ENCODE results near the gene COL6A1. TPM values are rescaled to one million over a fixed set of nuclear protein-coding genes. Genes with fewer than 3 reads are reported as not detected.

The COL6A1 gene, protein sequence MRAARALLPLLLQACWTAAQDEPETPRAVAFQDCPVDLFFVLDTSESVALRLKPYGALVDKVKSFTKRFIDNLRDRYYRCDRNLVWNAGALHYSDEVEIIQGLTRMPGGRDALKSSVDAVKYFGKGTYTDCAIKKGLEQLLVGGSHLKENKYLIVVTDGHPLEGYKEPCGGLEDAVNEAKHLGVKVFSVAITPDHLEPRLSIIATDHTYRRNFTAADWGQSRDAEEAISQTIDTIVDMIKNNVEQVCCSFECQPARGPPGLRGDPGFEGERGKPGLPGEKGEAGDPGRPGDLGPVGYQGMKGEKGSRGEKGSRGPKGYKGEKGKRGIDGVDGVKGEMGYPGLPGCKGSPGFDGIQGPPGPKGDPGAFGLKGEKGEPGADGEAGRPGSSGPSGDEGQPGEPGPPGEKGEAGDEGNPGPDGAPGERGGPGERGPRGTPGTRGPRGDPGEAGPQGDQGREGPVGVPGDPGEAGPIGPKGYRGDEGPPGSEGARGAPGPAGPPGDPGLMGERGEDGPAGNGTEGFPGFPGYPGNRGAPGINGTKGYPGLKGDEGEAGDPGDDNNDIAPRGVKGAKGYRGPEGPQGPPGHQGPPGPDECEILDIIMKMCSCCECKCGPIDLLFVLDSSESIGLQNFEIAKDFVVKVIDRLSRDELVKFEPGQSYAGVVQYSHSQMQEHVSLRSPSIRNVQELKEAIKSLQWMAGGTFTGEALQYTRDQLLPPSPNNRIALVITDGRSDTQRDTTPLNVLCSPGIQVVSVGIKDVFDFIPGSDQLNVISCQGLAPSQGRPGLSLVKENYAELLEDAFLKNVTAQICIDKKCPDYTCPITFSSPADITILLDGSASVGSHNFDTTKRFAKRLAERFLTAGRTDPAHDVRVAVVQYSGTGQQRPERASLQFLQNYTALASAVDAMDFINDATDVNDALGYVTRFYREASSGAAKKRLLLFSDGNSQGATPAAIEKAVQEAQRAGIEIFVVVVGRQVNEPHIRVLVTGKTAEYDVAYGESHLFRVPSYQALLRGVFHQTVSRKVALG
- total RNA-seq (2014; rRNA removed; shearing (Covaris generic)): 329 and 393 TPM in 2 replicates

DNA sequence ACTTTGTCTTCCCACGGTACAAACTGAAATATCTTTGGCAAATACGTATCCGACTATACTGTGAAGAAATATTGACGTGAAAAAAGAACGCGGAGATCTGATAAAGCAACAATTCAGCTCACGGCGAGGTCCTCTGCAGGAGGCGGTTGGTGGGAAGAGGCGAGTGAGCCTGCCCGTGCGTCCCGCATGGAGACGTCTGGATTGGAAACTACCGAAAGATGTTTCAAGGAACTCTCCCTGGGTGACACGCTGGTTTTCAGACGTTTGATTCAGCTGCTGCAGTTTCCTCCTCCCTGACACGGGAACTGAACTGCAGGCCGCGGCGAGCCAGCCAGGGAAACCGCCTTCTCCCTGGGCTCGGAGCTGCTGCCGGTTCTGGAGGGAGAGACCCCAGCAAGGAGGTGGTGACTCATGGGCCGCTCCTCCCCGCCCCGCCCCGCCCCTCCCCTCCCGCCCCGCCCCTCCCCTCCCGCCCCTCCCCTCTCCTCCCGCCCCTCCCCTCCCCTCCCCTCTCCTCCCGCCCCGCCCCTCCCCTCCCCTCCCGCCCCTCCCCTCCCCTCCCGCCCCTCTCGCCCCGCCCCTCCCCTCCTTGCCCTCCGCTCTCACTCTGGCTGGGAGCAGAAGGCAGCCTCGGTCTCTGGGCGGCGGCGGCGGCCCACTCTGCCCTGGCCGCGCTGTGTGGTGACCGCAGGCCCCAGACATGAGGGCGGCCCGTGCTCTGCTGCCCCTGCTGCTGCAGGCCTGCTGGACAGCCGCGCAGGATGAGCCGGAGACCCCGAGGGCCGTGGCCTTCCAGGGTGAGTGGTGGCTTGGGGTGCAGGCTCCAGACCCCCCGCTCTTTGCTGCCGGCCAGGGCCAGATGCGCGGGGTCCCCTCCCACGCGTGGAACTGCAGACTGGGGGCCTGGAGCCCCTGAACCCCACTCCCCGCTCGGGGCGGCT is at the start of gene COL6A1:
Gene COL6A1 (plus strand): TSS at position 620 of the 941 bp plus-strand sequence. CDS start 81 bp downstream, at position 701.
- DNase-seq (ENCODE audit: low spot score): peak; percentile 77

- DNase-seq (ENCODE audit: low spot score): no peak
Measured at GRCh38 chr21:45932922-45933502, 48.6 kb upstream of the COL6A1 start.

DNA sequence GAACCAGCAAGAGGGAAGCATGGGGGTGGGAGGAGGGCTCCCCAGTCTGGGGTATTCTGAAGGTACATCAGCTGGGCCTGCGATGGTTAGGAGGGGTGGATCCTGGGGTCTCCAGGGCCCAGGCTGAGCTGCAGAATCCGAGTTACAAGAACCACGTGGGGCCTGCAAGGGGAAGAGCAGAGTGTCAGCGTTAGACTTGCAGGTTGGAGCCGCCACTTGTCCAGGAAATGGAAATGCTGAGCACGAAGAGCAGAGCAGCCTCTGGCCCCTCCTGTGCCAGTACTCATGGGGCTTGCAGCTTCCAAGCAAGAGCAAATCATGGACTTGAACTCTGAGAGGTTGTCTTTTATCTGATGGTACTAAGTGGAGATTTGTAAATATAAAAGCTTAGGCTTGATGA is 47.5 kb upstream of the COL6A1 start:
- DNase-seq (ENCODE audit: low spot score): no peak

DNA sequence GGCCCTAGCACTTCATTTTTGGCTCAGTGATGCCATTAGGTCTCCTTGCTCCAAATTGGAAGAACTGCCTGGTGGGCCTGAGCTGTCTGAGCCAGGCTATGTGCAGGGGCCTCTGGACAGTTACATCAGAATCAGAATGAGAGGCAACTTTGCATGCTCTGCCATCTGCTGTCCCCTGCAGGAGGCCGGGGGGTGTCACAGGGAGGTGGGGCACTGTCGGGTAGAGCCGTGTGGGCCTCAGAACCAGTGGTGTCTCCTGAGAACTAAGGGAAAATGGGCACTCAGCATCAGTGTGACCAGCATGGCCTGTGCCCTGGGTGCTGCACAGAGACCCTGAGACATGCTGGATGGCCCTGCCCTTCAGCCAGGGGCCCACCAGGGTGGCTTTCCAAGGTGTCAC is 47.0 kb upstream of the COL6A1 start:
- no peak for DNase-seq (ENCODE audit: low spot score)

GRCh38 chr21:45935628-45936027 is 45.9 kb upstream of the COL6A1 start:
- DNase-seq (ENCODE audit: low spot score): peak; percentile 17

DNA sequence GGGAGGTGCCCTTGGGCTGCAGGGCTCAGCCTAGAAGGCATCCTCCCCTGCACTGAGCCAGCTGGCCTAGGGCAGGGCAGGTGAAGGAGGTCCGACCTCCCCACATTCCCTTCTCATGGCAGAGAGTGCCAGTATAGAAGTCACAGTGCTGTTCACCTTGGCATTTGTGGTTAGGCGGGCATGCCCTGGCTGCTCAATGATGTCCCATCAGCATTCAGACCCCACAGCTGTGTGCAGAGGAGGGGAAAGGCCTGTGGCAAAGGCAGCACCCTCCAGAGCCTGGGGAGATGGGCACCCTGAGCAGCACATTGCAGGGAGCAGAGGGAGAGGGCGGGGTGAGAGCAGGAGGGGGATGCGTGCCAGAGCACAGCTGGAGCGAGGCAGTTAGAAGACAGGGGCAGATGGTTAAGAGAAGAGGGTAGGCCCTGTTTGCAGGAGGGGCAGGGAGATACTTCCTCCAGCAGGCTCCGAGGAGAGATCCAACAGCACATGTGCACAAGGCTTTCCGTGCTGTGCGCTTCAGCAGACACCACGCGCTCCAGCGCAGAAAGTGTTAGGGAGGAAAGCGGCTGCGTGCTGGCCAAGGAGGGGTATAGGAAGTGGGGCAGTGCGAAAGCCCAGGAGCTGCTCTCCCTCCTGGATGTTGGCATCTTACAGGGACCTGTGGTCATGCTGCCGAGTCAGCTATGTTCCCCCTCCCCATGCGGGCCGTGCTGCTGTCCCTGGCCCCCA is 43.7 kb upstream of the COL6A1 start:
- no peak for DNase-seq (ENCODE audit: low spot score)

DNA sequence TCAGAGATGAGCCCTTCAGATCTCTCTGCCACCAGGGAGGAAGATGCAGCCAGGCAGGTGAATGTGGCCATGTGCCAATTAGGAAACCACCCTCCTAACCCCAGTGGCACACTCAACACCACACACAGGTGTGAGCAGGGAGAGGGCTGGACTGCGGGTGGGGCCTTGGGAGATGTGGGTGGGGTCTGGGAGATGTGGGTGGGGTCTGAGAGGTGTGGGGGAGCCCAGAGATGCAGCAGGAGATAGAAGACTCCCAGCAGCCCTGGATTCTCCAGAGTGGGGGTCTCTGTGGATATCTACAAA is 43.2 kb upstream of the COL6A1 start:
- no peak for DNase-seq (ENCODE audit: low spot score)

GRCh38 chr21:45938811-45939520 is 42.6 kb upstream of the COL6A1 start:
- DNase-seq (ENCODE audit: low spot score): no peak

DNA sequence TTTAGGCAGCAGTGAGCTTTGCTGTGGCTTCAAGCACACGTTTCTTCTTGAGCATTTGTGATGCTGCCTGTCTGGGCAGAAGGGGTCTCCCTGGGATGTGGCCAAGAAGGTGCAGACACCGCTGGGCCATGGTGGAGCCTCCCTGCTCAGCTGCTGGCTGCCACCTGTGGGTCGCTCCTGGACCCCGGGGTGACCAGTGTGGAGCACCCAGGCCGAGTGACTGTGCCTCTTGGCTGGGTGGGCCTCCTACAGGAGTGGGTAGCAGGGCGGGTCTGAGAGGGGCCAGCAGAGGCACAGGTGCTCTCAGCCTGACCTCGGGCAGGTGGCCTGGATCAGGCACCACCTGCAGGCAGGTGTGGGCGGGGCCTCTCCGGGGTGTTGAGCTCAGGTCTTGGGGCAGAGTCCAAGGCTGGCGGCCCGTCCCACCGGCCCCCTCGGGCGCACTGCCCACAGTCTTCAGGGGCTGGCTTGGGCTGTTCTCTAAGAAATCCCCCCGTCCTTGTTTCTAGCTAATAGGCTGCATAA is 42.0 kb upstream of the COL6A1 start:
- DNase-seq (ENCODE audit: low spot score): no peak

- DNase-seq (ENCODE audit: low spot score): no peak
Measured at GRCh38 chr21:45940091-45940490, 41.5 kb upstream of the COL6A1 start.

- no peak for DNase-seq (ENCODE audit: low spot score)
Measured at GRCh38 chr21:45940621-45941337, 40.8 kb upstream of the COL6A1 start.

DNA sequence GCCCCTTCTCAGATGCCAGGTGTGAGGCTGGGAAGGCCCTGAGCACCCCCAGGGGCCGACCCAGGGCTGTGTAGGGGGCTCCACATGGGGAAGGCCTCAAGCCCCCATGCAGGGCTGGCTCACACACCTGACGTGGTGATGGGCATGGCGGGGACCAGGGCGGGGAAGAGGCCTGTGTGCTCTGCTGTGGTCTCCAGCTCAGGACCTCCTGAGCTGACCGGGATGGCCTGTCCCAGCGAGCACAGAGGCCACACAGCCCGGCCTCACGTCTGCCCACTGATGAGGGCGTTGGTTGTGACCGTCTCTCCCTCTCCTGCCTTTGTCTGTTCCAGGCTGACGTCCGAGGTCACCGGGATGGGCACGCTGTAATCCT is 40.2 kb upstream of the COL6A1 start:
- DNase-seq (ENCODE audit: low spot score): no peak

GRCh38 chr21:45941717-45942546 is 39.6 kb upstream of the COL6A1 start:
- no peak for DNase-seq (ENCODE audit: low spot score)

- no peak for DNase-seq (ENCODE audit: low spot score)
Measured at GRCh38 chr21:45942755-45943629, 38.6 kb upstream of the COL6A1 start.

DNA sequence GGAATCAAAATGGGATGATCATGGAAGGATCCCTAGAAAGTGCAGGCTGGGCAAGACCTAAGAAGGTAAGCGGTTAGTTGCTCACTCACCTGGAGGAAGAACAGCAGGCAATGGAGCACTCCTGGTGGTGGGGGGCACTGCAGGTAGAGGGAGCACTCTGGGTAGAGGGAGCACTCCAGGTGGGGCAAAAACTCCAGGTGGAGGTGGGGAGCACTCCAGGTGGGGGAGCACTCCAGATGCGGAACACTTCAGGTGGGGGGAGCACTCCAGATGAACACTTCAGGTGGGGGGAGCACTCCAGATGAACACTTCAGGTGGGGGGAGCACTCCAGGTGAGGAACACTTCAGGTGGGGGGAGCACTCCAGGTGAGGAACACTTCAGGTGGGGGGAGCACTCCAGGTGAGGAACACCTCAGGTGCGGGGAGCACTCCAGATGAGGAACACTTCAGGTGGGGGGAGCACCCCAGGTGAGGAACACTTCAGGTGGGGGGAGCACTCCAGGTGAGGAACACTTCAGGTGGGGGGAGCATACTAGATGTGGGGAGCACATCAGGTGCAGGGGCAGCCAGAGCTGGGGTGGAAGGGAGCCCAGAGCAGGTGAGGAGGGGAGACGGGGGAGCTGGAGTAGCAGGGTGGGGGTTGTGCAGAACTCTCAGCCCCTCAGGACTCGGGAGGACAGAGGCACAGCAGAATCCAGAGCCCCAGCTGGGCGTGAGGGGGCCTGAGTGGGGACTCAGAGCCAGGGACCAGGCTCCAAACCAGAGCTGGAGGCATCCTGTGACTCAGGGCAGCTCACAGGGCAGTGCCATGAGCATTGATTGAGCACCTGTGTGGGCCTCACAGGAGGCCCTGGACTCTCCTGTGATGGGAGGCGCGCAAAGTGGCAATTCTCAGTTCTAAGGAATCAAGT is 37.7 kb upstream of the COL6A1 start:
- DNase-seq (ENCODE audit: low spot score): no peak

- no peak for DNase-seq (ENCODE audit: low spot score)
Measured at GRCh38 chr21:45944601-45945000, 37.0 kb upstream of the COL6A1 start.

All from A172 (cell line).